ENCODE data around the gene RPL18. TPM values are rescaled to one million over a fixed set of nuclear protein-coding genes. Genes with fewer than 3 reads are reported as not detected.

RPL18 gene
- total and polyA plus RNA-seq, 9 of the 15 experiments (the other 6 are each of a cell fraction or from before 2014, with no cell fraction given): 312 to 2,635 (median 1,653) TPM

- TF ChIP-seq ZBTB40 (IDR thresholded peaks at IDR 0.05): peak; percentile 94
- TF ChIP-seq ZBTB40 (CRISPR knock-in tag; IDR thresholded peaks at IDR 0.05): no peak
- no peak for TF ChIP-seq ZNF124 (CRISPR knock-in tag; IDR thresholded peaks at IDR 0.05)
- no peak; the same call in 1 of the 2 replicates for TF ChIP-seq MGA (IDR thresholded peaks at IDR 0.05)
- TF ChIP-seq SLC30A9 (CRISPR knock-in tag; IDR thresholded peaks at IDR 0.05): no peak
- TF ChIP-seq KLF13 (tag; IDR thresholded peaks at IDR 0.05; ENCODE audit: borderline replicate concordance, low read depth): no peak
Observed at GRCh38 chr19:48618916-48619691, at the start of gene RPL18, which contains the start of gene SPHK2 (continued).

All from K562 (cell line).